GM18870 (cell line): Measurements from ENCODE around the gene FBRSL1.

Experiments used
- ATAC-seq: cut with Tn5 transposase; IDR thresholded peaks from one replicate; pipeline ENCODE4 v1.9.1; 2021; ENCODE audit warnings: moderate library complexity; ENCODE audit not compliant: unreplicated experiment

Gene FBRSL1

DNA sequence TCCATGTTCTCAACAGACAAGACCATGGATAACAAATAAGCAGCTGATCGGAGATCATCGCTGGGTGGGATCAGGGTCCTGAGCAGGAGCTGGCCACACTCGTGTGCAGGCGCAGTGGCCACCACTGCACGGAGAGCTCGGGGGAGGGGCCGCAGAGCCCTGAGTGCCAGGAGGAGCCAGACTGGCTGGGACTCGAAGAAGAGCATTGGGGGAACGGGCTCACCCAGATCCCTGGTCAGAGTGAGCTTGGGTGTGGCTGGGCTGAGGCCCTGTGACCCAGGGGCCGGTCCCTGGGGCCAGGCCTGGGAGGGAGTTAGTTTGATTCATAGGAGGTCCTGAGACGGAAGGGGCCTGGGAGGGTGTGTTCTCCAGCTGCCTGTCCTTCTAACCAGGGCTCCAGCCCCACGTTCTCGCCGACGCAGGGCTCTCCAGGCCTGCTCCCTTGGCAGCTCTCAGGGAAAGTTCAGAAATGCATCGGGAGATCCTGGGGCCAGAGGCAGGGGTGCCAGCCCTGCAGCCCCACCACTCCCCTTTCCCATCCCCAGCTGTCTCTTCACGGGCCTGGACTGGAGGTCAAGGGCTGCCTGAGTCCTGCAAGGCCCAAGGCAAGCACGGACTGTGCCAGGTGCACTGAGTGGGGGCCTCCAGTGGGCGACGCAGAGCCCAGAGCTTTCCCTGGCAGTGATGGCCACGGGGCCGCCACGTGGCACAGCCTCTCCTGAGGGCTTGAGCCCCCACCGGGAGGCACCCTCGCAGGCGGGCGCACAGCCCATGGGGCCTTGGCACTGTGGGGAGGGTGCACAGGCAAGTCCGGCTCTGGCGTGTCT is 48.1 kb downstream of the FBRSL1 start:
- ATAC-seq = no peak

DNA sequence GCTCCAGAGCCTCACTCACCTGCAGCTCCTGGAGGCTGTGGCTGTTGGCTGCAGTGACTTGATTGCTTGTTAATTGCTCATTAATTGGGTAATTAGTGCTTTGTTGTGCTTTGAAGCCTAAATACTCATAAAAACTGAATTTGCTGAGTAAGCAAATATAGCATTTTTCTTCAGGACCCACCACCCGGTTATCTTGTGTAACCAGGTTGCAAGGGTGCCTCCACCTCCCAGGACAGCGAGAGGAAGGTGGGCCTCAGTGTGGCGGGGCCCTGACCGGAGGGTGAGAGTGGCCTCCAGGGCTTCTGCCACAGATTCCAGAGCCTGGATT is 48.7 kb downstream of the FBRSL1 start:
- no peak for ATAC-seq

DNA sequence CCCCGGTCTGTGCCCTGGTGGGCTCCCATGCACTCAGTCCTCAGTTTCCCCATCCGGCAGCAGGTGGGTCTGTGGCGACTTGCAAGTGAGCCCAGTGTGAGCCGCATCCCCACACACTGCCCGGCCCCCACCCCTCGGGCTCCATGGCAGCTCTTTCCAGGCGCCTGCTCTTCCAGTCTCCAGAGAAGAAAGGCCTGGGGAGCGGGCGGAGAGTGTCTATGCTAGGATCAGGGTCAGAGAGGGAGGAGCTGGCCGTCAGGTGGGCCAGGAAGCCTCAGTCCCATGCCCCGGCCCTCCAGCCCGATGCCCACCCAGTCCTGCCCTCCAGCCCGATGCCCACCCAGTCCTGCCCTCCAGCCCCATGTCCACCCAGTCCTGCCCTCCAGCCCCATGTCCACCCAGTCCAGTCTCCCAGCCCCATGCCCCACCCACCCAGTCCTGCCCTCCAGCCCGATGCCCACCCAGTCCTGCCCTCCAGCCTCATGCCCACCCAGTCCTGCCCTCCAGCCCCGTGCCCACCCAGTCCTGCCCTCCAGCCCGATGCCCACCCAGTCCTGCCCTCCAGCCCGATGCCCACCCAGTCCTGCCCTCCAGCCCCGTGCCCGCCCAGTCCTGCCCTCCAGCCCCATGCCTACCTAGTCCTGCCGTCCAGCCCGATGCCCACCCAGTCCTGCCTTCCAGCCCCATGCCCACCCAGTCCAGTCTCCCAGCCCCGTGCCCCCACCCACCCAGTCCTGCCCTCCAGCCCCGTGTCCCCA is 49.2 kb downstream of the FBRSL1 start:
- no peak for ATAC-seq

GRCh38 chr12:132540436-132540835 is 50.5 kb downstream of the FBRSL1 start:
- no peak for ATAC-seq

DNA sequence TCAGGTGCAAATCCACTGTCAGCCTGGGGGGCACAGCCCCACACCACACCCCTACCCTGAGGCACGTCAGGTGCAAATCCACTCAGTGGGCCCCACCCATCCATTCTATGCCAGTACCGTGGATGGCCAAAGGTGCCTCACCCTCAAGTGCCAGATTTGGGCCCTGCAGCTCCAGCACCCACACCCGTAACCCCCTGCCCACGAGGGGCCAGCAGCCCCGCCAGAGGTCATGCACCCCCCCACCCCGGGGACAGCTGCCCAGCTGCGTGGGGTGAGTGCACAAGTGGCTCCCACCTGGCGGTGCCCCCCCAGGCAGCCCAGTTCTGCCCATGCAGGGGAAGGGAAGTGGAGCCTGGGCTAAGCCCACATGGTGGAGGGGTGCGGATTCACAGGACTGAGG is 51.2 kb downstream of the FBRSL1 start:
- ATAC-seq = no peak

GRCh38 chr12:132541996-132542395 is 52.0 kb downstream of the FBRSL1 start:
- ATAC-seq = no peak

- no peak for ATAC-seq
Observed at GRCh38 chr12:132542661-132543060, 52.7 kb downstream of the FBRSL1 start.

- ATAC-seq = no peak
Observed at GRCh38 chr12:132543298-132544079, 53.5 kb downstream of the FBRSL1 start.

DNA sequence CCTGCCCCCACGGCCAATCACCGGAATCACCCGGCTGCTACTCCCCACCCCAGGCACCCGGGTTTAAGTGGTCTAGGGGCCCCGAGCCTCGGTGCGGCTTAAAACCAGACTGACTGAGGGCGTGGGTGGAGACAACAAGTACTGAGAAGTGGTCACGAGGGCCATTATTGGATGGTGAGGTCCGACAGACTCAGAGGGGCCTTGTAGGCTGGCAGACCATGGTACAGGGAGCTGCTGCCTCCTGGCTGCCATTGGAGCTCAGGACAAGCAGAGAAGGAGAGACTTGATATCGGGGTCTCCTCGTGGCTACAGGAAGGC is 54.1 kb downstream of the FBRSL1 start:
- no peak for ATAC-seq

- ATAC-seq = no peak
Observed at GRCh38 chr12:132544498-132544897, 54.5 kb downstream of the FBRSL1 start.

DNA sequence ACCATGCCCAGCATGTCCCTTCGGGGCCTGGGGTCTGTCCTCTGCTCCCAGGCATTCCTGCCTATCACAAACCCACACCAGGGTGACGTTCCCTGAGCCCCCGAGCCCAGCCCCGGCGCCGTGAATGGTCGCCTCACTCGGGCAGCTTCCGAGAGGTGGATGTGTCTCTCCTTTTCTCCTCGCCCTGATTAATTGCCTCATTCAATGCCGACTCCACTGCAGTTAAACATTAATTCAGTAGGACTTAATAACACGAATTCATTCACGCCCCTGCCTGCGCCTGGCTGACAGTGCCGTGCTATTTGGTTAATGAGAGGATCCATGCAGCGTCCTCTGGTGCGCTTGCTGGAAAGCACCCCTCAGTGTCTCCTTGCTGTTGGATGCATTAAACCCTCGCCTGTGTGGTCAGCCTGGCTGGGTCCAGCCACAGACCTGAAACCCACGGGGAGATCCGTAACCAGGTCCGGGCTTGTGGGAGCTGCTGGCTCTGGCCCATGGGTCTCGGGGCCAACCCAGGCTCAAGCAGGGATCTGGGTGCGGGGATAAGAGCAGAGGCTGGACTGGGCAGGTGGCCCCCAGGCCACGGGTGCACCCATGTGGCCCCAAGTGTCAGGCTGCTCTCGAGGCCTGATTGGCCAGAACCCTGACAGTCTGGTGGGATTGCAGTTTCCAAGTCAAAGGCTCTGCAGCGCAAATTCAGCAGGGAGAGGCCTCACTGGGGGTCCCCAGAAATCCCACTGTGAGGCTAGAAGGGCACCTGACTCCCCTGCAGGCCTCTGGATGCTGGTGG is 55.4 kb downstream of the FBRSL1 start:
- no peak for ATAC-seq

DNA sequence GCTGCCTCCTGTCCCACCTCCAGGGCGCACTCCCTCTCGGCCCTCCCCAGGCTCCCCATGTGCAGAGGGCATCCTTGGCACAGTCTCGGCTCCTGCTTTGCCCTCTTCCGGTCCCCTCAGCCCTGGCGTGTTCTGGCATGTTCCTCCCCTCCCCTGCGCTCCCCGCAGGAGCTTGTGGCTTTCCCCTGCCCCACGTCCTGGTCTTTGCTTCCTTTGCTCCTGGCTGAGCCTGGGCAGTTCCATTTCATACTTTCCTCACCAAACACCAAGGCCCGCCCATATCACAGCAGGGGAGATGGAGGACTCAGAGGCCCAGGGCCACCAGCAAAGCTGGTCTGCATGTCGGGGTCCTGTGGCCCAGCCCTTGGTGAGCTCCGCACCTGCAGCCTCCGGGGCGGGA is 56.0 kb downstream of the FBRSL1 start:
- ATAC-seq = no peak

DNA sequence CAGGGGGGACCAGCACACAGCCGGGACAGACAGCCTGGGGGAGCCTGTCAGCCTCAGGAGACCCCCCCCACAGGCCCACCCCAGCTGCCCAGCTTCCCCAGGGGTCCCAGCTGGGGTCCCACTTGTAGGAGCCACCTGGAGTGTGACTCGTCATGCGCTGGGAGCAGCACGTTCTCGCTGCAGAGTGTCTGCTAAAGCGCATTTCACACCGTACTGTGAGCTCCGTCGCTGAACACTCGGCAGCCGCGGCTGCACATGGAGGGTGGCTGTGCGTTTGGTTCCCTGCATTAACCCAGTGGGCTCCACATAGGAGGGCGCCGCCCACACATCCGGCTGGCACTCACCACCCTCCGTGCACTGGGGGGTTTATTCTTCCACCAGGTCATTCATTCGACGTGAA is 56.7 kb downstream of the FBRSL1 start:
- ATAC-seq = no peak

DNA sequence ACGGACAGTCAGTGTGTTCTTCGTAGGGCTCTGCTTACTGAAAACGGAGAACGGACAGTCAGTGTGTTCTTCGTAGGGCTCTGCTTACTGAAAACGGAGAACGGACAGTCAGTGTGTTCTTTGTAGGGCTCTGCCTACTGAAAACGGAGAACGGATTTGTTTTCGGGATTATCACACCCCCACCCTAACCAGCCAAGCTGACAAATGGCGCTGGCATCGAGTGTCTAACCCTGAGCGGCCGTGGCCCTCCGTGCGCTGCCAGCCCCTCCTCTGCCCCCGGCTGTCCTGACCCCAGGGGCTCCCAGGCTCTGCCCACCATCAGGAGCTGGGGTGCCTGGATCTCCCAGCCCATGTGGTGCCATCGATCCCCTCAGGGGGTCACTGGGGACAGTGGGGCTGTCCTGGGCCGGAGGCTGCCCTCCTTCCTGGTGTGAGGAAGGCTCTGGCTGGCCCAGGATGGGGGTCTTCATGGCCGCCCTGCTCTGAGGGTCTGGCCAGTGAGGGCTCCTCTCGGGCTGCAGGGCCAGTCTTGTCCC is 57.3 kb downstream of the FBRSL1 start:
- no peak for ATAC-seq

- no peak for ATAC-seq
Observed at GRCh38 chr12:132548430-132549058, 58.6 kb downstream of the FBRSL1 start.

DNA sequence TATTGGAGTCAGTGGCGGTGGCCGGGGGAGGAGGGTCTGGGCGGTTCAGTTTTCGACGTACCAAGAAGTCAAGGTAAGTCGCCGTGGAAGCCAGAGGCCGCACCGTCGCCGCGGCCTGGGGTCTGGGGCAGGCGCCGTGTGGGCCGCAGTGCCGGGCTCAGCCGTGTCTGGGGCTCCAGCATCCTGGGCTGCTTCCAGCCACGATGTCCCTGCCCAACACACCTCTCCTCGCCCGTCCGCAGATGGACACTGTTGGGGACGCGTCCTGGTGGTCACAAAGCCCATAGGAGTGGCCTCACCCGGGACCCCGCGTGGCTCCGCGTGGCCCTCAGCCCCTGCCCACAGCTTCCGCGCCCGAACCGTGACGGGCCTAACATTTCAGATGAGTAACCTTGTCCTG is 59.1 kb downstream of the FBRSL1 start:
- no peak for ATAC-seq

DNA sequence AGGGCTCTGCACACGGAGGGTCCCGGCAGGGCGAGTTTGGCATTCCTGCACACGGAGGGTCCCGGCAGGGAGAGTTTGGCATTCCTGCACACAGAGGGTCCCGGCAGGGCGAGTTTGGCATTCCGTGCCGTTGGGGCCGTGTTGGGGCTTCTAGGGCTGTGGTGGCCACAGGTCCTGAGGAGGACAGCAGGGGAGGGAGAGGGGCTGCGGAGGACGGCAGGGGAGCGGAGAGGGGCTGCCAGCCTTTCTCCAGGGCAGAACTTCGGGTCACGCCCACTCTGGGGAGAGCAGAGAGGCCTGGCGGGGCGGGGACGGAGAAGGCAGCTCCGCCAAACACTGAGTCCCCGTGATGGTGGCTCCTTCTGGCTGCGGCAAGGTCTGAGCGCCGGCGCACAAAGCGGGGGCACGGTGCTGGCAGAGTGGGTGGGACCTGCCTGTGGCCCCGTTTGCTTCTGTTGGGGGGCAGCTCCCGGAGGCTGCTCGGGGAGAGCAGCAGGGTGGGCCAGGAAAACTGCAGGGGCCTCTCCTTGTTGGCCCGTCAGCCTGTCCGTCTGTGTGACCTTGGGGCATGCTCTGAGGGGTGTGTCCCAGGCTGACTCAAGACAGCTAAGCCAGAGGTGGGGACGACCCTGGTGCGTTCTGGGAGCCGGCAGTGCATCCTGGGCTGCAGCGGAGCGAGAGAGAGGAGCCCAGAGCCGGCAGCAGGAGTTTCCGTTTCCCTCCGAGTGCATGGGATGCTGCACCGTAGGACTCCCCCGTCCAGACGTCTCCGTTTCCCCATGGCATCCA is 60.3 kb downstream of the FBRSL1 start:
- no peak for ATAC-seq

DNA sequence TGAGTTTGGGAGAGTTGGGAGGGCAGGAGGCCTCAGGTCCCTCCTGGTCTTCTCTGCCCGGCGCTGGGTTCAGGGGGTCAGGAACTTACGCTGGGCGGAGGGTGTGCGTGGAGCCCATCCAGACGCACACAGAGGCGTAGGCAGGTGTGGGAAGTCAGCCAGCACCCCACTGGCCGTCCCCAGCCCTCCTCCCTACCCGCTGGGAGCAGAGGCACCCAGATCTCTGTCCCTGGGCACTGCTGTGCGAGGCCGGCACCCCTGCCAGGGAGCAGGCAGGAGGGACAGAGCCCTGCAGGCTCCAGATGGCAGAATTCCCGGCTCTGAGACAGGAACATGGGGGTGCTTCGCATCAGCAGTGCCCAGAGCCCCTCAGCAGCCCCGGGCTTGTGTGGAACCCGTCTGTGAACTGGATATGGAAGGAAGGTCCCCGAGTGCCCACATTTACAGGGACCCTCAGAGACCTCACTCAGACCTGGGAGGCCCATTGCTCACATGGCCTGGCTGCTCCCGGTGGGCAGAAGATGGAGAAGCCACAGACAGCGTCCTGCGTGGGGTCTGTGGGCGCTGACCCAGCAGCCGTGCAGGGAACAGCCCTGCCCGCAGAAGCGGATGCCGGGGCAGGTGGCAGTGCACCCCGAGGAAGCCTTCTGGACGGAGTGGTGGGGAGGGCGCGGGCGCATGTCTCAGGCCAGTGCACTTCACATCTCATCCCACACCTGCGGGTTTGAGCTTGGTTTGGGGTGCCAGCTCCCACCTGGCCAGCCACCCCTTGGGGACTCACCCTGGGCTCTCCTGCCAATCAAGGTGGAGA is 61.1 kb downstream of the FBRSL1 start:
- no peak for ATAC-seq

DNA sequence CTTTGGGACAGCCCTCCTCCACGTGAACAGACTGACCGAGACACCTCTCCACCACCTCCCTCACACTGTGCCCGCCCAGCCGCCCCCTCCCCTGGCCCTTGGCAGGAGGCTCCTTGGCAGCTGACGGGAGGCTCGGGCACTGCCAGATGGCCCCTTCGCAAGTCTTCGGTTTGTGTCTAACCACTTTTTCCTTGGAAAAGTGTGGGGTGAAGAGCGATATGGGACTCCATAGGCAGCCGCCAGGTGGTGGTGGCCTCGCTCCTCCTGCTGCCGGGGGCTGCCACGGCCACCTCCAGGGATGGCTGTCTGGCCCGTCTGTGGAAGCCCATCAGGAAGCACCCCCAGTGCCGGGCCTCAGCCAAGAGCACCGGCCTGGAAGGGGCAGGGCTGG is 61.7 kb downstream of the FBRSL1 start:
- ATAC-seq = no peak
